Measurements from ENCODE around the gene JMJD8. TPM values are rescaled to one million over a fixed set of nuclear protein-coding genes. Genes with fewer than 3 reads are reported as not detected.
A peak's percentile ranks its signal among the peaks of the same experiment; 100 is the strongest.

JMJD8 gene
- polyA plus RNA-seq, 4 donors, result 64.4 to 85.4 (median 66.1) TPM

- no peak for DNase-seq (ENCODE audit: low read depth in 4 of 4, low spot score in 3 of 4)
Observed at GRCh38 chr16:678209-678857, 5.8 kb downstream of the JMJD8 start.

GRCh38 chr16:677316-678190 is 6.6 kb downstream of the JMJD8 start:
- no peak for DNase-seq (ENCODE audit: low read depth in 4 of 4, low spot score in 3 of 4)

- no peak for DNase-seq (ENCODE audit: low read depth in 4 of 4, low spot score in 3 of 4)
Observed at GRCh38 chr16:676913-677312, 7.2 kb downstream of the JMJD8 start.

- no peak for DNase-seq (ENCODE audit: low read depth in 4 of 4, low spot score in 3 of 4)
Observed at GRCh38 chr16:676565-676902, 7.6 kb downstream of the JMJD8 start.

- no peak for DNase-seq (ENCODE audit: low read depth in 4 of 4, low spot score in 3 of 4)
Observed at GRCh38 chr16:675884-676564, 8.1 kb downstream of the JMJD8 start.

- DNase-seq (ENCODE audit: low read depth in 4 of 4, low spot score in 3 of 4), result no peak
Observed at GRCh38 chr16:674968-675883, 8.9 kb downstream of the JMJD8 start, which contains the start of gene RHBDL1. TSS of gene RHBDL1 (plus strand) at chr16:675671. CDS start at chr16:675791, 120 bp downstream.

GRCh38 chr16:674214-674881 is 9.8 kb downstream of the JMJD8 start:
- DNase-seq (ENCODE audit: low read depth in 4 of 4, low spot score in 3 of 4), result no peak

- DNase-seq (ENCODE audit: low read depth in 4 of 4, low spot score in 3 of 4), result no peak
Observed at GRCh38 chr16:673399-673991, 10.6 kb downstream of the JMJD8 start.

GRCh38 chr16:672851-673250 is 11.3 kb downstream of the JMJD8 start:
- DNase-seq (ENCODE audit: low read depth in 4 of 4, low spot score in 3 of 4), result no peak

- DNase-seq (ENCODE audit: low read depth in 4 of 4, low spot score in 3 of 4), result no peak
Observed at GRCh38 chr16:672371-672770, 11.8 kb downstream of the JMJD8 start.

- DNase-seq (ENCODE audit: low read depth in 4 of 4, low spot score in 3 of 4), result no peak
Observed at GRCh38 chr16:671353-672131, 12.6 kb downstream of the JMJD8 start.

GRCh38 chr16:670485-671352 is 13.4 kb downstream of the JMJD8 start:
- DNase-seq (ENCODE audit: low read depth in 4 of 4, low spot score in 3 of 4), result no peak

- DNase-seq (ENCODE audit: low read depth in 4 of 4, low spot score in 3 of 4), result no peak
Observed at GRCh38 chr16:669666-670065, 14.5 kb downstream of the JMJD8 start.

GRCh38 chr16:668519-669171 is 15.5 kb downstream of the JMJD8 start:
- DNase-seq (ENCODE audit: low read depth in 4 of 4, low spot score in 3 of 4), result no peak

- peak; percentile 79 to 85 (median 82) for DNase-seq (ENCODE audit: low read depth in 4 of 4, low spot score in 3 of 4)
Observed at GRCh38 chr16:667780-668518, 16.2 kb downstream of the JMJD8 start, which contains the start of gene RHOT2. TSS of gene RHOT2 (plus strand) at chr16:668132. CDS start at chr16:668200, 68 bp downstream.

- DNase-seq (ENCODE audit: low read depth in 4 of 4, low spot score in 3 of 4), result no peak
Observed at GRCh38 chr16:667113-667779, 16.9 kb downstream of the JMJD8 start.
